GM23248 (cell line): Measurements from ENCODE around the gene FAM131C.

Experiments
- EZH2 ChIP-seq: fragments of 200-600 bp; sonication (generic); IDR thresholded peaks from 2 replicates; pipeline ENCODE4 v1.6.1; 2018; ENCODE audit warnings: antibody characterized with exemption, mild to moderate bottlenecking; ENCODE audit not compliant: insufficient read depth, poor library complexity, severe bottlenecking
- EZH2phosphoT487 ChIP-seq: fragments of 200-600 bp; sonication (generic); IDR thresholded peaks from 2 replicates; pipeline ENCODE4 v1.6.1; 2018; ENCODE audit warnings: antibody characterized with exemption, moderate library complexity, mild to moderate bottlenecking, low read depth; ENCODE audit not compliant: insufficient read depth

DNA sequence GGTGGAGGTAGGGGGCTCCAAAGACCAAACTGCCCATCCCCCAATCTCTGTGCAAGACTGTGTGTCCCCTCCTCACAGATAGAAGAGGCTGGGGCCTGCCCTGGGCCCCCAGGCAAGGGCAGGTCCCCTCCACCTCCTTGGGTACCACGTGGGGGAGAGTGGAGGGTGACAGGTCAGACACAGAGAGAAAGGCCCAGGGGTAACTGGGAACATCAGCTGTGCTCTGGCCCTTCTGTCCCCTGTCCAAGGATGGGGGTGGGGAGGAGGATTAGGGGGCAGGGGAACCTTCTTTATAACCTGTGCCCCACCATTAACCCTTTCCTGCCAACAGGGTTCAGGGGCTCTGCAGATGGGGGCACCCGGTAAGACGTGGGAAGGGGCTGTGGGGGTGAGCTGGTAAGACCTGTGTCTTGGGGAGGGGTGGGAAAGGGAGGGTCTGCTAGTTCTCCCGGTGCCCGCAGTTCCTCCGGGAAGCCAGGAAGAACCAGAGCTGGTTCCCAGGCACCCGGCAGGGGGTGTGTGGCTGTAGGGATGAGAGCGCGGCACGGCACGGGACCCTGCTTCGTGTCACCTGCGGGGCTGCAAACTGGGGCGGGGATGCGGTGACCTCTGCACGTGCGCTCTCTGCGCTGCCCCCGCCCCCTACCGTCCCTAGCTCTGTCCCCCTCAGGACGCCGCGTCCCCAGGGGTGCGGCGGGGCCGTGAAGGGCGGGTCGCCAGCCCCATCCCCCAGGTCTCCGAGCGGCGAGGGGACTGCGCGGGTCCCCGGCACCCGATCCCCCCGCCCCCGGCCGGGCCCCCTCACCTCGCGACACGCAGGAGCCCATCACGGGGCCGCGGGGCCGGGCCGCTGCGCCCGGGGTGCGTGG lies 601 bp downstream of the FAM131C start:
- TF ChIP-seq EZH2phosphoT487 (no peak), EZH2 (no peak)
